Stimulated activated naive B cell treated with anti-CD40 and anti-IgM and Interleukin-4, amounts not matched to agents 10 μg/mL and 1 μg/mL and 100 μg/mL, for 72 hours (primary cell): Measurements from ENCODE around the gene BMPR1A.
"Not testable (repeated sequence)": the region's sequence is repeated elsewhere in the genome, so short reads cannot be mapped to it uniquely, and the experiment has no call there.

Source experiments
- ATAC-seq, 2 donors: fragments of 150-1000 bp; cut with Tn5 transposase; replicated peaks; 2 replicates each; pipeline ENCODE4 v1.10.0; 2021; ENCODE audit warnings: moderate library complexity in 1 of 2
- DNase-seq: peaks from one replicate; pipeline ENCODE4 v3.0.0; 2021
- H3K27ac Mint-ChIP-seq: one replicate; pipeline ENCODE4 v1.8.0; 2022; ENCODE audit warnings: mild to moderate bottlenecking, mixed read lengths
- H3K27me3 Mint-ChIP-seq, 2 donors: one replicate each; pipeline ENCODE4 v1.8.0; 2022; ENCODE audit warnings: mixed read lengths in 2 of 2
- H3K36me3 Mint-ChIP-seq, 2 donors: one replicate each; pipeline ENCODE4 v1.8.0; 2022; ENCODE audit warnings: mixed read lengths in 2 of 2, mild to moderate bottlenecking in 1 of 2
- H3K4me1 Mint-ChIP-seq, 2 donors: one replicate each; pipeline ENCODE4 v1.8.0; 2022; ENCODE audit warnings: mixed read lengths in 2 of 2, mild to moderate bottlenecking in 1 of 2
- H3K4me3 Mint-ChIP-seq, 2 donors: one replicate each; pipeline ENCODE4 v1.8.0; 2022; ENCODE audit warnings: mild to moderate bottlenecking in 2 of 2, mixed read lengths in 2 of 2, moderate library complexity in 1 of 2
- H3K9me3 Mint-ChIP-seq, 2 donors: one replicate each; pipeline ENCODE4 v1.8.0; 2022; ENCODE audit warnings: mixed read lengths in 2 of 2, mild to moderate bottlenecking in 1 of 2

BMPR1A gene

DNA sequence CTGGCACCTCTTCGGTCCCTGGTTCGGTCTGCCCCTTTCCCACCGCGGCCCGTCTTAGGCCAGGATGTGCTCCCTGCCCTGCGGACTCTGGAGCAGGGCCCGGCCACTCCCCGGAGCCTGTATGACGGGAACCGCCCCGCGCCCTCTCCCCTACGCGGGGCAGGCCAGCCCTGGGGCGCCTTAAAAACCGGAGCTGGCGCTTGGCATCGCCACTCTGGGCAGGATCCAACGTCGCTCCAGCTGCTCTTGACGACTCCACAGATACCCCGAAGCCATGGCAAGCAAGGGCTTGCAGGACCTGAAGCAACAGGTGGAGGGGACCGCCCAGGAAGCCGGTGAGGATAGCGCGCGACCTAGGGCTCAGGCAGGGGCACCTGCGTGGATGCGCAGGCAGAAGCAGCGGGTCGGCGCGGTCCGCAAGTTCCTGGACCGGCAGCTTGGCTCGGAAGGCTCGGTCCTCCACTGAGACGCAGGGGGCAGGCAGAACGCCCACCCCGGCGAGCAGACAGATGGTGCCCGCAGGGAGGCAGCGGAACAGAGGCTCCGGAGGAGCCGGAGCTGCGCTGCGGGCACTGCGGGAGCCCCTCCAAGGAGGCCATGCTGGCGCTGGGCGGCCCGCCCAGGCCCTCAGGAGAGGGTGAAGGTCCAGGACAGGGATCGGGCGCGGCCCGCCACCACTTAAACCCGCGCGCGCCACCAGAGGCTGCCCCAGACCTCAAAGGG is 212.0 kb downstream of the BMPR1A start, which contains the start of gene ADIRF:
TSS of gene ADIRF (plus strand) at position 212 of the 723 bp plus-strand sequence. CDS start at position 275, 63 bp downstream.
- Mint-ChIP-seq H3K9me3 (no peaks in the 10 kb centered on the region), H3K27ac (peak within 1 kb of the TSS; percentile 25), H3K36me3 (no peaks in the 10 kb centered on the region), H3K4me1 (peaks cover 28 to 41% of the 10 kb centered on the region in 2 donors), H3K4me3 (peak within 1 kb of the TSS in 1 of 2 donors; percentile 50), H3K27me3 (peaks cover 10 to 16% of the 10 kb centered on the region in 2 donors)
- ATAC-seq, result no peak
- DNase-seq, result no peak

DNA sequence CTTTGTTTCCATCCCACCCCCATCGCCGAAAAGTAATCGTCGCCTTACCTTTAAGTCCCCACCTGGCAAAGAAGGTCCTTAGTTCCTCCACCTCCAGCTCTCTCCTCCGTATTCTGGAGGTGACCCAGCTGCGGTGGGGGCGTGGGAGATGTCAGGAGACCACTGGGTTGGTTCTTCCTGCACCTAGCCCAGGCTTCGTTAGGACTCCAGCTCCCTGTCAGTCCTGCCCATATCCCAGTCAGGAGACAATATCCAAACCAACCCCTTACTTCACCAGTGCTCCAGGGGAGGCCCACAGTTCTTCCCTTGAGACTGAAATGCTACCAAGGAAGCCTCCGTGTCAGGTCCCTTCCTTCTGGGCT is 212.6 kb downstream of the BMPR1A start:
- no peak for DNase-seq
- Mint-ChIP-seq H3K9me3 (no peaks in the 10 kb centered on the region), H3K4me3 (peak overlapping the region in 1 of 2 donors; percentile 32), H3K27me3 (peaks cover 10 to 16% of the 10 kb centered on the region in 2 donors), H3K27ac (no peak overlapping the region), H3K4me1 (peaks cover 28 to 41% of the 10 kb centered on the region in 2 donors), H3K36me3 (no peaks in the 10 kb centered on the region)
- no peak for ATAC-seq

DNA sequence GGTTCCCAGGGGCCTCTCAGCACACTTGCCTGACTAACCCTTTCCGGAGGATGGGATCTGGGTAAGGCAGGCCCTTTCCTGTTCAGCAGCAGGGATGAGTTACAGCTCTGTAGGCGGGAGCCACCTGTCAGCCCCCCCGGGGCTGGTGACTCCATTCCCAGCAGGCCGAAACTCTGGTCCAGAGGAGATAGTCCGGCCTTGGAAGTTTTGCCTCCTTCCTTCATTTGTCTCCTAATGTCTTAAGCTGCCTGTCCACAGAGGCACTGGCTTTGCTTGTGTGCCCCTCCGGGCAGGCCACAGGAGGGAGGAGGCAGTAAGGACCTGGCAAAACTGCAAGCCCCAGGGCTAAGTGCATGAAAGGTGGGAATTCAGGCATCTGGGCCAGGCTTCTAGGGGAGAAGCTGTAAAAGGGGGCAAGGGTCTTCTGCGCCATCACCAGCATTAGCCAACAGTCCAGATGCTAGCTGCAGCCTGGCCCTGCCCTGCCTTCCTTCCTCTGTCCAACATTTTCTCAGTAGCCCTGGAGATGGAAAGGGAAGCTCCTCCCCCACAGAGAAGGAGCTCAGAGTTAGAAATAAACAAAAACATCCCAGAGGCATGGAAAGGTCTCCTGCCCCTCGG is 213.1 kb downstream of the BMPR1A start:
- peaks cover 28 to 41% of the 10 kb centered on the region in 2 donors for H3K4me1 Mint-ChIP-seq
- no peaks in the 10 kb centered on the region for H3K36me3 Mint-ChIP-seq
- H3K27me3 Mint-ChIP-seq, result peaks cover 10 to 16% of the 10 kb centered on the region in 2 donors
- H3K9me3 Mint-ChIP-seq, result no peaks in the 10 kb centered on the region
- H3K27ac Mint-ChIP-seq, result no peak overlapping the region
- peak overlapping the region in 1 of 2 donors; percentile 21 for H3K4me3 Mint-ChIP-seq
- ATAC-seq (no peak), DNase-seq (no peak)

DNA sequence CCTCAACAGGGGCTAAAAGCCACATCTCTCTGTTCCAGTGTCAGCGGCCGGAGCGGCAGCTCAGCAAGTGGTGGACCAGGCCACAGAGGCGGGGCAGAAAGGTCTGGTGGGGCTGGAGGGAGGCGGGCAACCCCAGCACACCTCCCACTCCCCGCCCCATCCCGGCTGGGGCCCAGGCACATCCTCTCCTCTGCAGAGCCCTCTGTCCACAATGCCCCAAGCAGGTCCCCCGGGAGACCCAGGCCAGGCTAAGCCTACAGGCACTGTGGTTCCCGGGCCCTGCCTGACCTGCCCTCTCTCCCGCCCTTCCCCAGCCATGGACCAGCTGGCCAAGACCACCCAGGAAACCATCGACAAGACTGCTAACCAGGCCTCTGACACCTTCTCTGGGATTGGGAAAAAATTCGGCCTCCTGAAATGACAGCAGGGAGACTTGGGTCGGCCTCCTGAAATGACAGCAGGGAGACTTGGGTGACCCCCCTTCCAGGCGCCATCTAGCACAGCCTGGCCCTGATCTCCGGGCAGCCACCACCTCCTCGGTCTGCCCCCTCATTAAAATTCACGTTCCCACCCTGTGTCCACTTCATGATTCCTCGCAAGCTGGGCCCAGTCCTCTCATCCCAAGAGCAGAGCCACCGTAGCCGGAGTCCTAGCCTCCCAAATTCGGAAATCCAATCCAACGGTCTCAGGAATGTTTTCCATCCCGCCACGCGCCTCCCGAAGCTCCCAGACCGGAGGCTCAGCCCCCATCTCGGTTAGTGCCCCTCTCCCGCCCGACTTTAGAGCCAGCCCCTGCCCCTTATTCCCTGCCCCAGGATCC is 214.0 kb downstream of the BMPR1A start:
- ATAC-seq (no peak), DNase-seq (no peak)
- peak overlapping the region; percentile 91 for H3K27ac Mint-ChIP-seq
- peak overlapping the region; percentile 85 to 86 for H3K4me3 Mint-ChIP-seq
- no peaks in the 10 kb centered on the region for H3K9me3 Mint-ChIP-seq
- H3K27me3 Mint-ChIP-seq, result peaks cover 10 to 16% of the 10 kb centered on the region in 2 donors
- peaks cover 26 to 37% of the 10 kb centered on the region in 2 donors for H3K4me1 Mint-ChIP-seq
- no peaks in the 10 kb centered on the region for H3K36me3 Mint-ChIP-seq

DNA sequence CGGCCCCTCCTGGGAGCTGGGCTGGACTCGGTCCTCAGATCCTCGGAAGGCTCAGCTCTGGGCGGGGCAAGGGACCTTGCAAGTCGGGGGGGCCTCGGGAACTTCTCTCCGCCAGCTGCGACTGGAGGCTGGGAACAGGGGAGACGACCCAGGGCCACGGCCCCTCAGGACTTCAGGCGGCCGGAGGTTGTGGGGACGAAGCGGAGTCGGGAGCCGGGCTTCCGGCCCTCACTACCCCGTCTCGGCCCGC is 214.5 kb downstream of the BMPR1A start:
- Mint-ChIP-seq H3K36me3 (no peaks in the 10 kb centered on the region), H3K4me3 (peak overlapping the region; percentile 85 to 86), H3K4me1 (peaks cover 21 to 32% of the 10 kb centered on the region in 2 donors), H3K27me3 (peaks cover 10 to 16% of the 10 kb centered on the region in 2 donors), H3K9me3 (no peaks in the 10 kb centered on the region), H3K27ac (peak overlapping the region; percentile 91)
- no peak for ATAC-seq
- DNase-seq, result no peak

DNA sequence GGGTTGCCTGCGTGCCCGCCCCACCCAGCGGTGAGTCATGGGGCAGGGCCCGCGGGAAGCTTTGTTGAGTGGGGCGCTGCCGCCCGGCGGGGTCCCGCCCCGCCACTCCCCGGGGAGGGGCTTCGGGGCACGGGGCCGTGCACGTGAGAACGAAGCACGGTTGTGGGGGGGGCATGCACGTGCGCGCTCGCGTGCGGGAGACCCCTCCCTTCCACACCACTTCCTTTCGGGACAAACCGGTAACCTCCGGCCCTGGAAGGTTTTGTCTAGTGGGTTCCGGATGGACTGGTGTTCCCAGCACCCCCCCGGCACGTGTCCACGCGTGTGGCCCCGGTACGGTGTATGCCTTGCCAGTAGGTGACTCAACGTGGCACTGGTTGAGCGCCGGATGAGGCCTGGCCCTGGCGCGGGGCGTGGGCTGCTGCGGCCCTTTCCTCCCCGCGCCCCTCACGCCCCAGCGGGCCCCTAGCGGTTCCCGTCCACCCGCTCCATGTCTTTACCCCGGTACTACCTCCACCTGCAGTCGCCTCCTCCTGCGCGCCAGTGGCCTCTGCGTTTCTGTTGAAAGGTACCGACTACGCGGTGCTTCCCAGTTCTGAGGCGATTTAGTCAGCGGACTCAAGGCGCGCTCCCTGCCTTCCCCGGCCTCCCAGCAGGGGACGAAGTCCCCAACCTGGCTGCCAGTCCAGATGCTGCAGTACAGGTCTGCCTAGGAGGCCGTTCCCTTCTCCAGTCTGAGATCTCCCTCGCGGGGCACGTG is 215.0 kb downstream of the BMPR1A start:
- peak overlapping the region; percentile 91 for H3K27ac Mint-ChIP-seq
- DNase-seq, result peak; percentile 76
- H3K27me3 Mint-ChIP-seq, result peaks cover 10 to 16% of the 10 kb centered on the region in 2 donors
- H3K4me3 Mint-ChIP-seq, result peak overlapping the region; percentile 86 to 90
- peak; percentile 84 to 86 for ATAC-seq
- H3K9me3 Mint-ChIP-seq, result no peaks in the 10 kb centered on the region
- H3K36me3 Mint-ChIP-seq, result no peaks in the 10 kb centered on the region
- peaks cover 16 to 27% of the 10 kb centered on the region in 2 donors for H3K4me1 Mint-ChIP-seq

DNA sequence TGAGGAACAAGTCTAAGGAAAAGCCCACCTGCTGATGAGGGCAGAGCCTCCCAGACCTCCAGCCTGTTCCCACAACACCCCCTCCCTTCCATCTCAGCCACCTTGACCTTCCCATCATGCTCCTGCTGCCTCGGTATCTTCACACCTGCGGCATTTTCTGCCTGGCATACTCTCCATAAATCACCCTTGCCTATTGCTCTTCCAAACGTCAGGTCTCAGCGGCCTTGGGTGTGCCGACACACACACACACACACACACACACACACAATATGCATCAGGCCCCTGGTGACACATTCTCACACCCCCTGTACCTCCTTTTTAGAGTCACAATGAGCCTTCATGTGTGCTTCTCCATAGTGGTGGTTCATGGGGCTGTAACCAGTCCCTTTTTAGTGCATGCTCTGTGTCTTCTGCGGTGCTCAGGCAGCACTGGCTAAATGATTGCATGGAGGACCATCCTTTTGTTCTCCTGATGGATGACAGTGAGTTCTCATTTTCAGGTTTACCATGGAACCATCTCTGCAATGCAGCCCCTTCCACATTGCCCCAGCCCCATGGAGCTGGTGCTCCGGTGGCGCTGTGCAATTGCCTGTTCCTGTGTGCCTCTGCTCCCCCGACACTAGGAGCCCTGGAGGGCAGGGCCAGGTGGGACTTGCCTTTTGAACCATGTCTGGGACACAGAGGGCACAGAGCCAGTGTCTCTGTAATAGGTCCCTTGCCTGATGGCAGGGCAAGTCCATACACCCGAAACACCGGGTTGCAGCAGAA is 216.4 kb downstream of the BMPR1A start:
- Mint-ChIP-seq H3K27me3 (peaks cover 10 to 16% of the 10 kb centered on the region in 2 donors), H3K9me3 (no peaks in the 10 kb centered on the region), H3K36me3 (no peaks in the 10 kb centered on the region), H3K27ac (no peak overlapping the region), H3K4me3 (peak overlapping the region; percentile 13 to 21), H3K4me1 (peaks cover 12 to 17% of the 10 kb centered on the region in 2 donors)
- DNase-seq (no peak), ATAC-seq (no peak)

DNA sequence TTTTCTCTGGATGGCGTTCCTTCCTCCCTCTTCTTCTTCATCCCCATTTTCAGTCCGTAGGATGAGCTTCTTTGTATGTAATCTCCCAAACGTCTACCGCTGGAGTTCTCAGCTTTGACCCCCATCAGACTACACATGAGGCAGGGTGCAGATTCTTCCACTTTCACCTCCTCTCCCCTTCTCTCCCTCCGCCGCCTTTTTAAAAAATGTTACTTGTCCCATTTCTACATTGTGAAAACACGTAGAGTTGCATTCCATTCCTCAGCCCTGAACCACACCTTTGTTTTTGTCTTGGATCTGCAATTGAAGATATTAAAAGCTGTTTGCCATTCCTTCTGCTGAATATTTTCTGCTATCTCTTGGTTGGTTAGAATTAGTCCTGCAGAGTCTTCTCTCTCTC is 218.1 kb downstream of the BMPR1A start:
- no peaks in the 10 kb centered on the region for H3K36me3 Mint-ChIP-seq
- no peak overlapping the region for H3K4me3 Mint-ChIP-seq
- ATAC-seq (no peak), DNase-seq (no peak)
- H3K4me1 Mint-ChIP-seq, result peaks cover 11 to 12% of the 10 kb centered on the region in 2 donors
- H3K27me3 Mint-ChIP-seq, result peaks cover 0 to 14% of the 10 kb centered on the region in 2 donors
- no peaks in the 10 kb centered on the region for H3K9me3 Mint-ChIP-seq
- H3K27ac Mint-ChIP-seq, result no peak overlapping the region

DNA sequence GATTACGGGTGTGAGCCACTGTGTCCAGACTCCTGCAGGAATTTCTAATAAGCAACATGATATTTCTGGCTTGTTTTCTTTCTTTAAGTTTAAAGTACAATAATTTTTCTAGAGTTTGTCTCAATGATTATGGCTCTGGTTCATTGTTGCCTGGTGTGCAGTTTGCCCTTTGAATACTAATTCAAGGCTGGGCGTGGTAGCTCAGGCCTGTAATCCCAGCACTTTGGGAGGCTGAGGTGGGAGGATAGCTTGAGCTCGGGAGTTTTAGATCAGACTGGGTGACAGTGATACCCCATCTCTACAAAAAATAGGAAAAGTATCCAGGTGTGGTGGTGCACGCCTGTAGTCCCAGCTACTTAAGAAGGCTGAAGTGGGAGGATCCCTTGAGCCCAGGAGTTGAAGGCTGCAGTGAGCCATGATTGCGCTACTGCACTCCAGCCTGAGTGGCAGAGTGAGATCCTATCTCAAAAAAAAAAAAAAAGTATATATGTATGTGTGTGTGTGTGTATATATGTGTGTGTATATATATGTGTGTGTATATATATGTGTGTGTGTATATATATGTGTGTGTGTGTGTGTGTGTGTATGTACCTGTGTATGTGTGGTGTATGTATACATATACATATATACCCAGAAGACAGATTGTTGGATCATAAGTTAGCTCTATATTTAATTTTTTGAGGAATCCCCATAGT is 220.1 kb downstream of the BMPR1A start:
- Mint-ChIP-seq H3K36me3 (no peaks in the 10 kb centered on the region), H3K4me1 (peaks cover 5 to 10% of the 10 kb centered on the region in 2 donors), H3K27me3 (peaks cover 6 to 22% of the 10 kb centered on the region in 2 donors), H3K4me3 (no peak overlapping the region), H3K27ac (no peak overlapping the region), H3K9me3 (no peaks in the 10 kb centered on the region)
- ATAC-seq, result no peak
- DNase-seq, result no peak

DNA sequence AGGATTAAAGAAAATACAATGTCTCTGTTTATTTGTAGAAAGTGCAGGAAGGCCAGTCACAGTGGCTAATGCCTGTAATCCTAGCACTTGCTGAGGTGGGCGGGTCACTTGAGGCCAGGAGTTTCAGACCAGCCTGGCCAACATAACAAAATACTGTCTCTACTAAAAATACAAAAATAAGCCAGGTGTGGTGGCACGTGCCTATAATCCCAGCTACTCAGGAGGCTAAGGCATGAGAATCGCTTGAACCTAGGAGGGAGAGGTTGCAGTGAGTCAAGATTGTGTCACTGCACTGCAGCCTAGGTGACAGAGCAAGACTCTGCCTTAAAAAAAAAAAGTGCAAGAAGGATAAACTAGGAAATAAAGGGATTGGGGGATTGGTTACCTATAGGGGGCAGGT is 222.0 kb downstream of the BMPR1A start:
- ATAC-seq, DNase-seq, H3K4me1 Mint-ChIP-seq, H3K9me3 Mint-ChIP-seq, H3K27ac Mint-ChIP-seq, H3K36me3 Mint-ChIP-seq, H3K4me3 Mint-ChIP-seq: not testable (repeated sequence)
- H3K27me3 Mint-ChIP-seq, result peaks cover 6 to 13% of the 10 kb centered on the region in 2 donors

DNA sequence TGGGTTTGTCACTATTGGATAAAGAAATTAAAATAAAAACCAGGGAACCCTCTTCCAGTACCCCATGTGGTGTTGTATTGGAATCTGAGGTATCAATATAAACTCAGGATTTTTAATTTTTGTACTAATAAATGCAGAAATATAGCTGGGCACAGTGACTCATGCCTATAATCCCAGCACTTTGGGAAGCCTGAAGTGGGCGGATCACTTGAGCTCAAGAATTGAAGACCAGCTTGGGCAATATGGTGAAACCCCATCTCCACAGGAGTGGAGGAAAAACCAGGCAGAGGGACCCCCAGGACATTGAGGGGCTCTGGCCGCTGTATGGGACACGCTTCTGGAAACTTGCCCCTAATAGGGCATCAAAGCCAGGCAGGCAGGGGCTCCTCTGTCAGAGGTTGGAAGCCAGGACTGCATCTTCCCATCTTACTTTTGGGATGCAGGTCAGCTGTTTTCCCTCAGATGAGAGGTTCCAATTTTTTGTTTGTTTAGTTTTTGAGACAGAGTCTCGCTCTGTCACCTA is 222.9 kb downstream of the BMPR1A start:
- Mint-ChIP-seq H3K27me3 (peaks cover 6 to 13% of the 10 kb centered on the region in 2 donors), H3K4me1 (no peaks in the 10 kb centered on the region), H3K4me3 (no peak overlapping the region), H3K9me3 (no peaks in the 10 kb centered on the region), H3K36me3 (no peaks in the 10 kb centered on the region), H3K27ac (no peak overlapping the region)
- no peak for DNase-seq
- ATAC-seq, result no peak

DNA sequence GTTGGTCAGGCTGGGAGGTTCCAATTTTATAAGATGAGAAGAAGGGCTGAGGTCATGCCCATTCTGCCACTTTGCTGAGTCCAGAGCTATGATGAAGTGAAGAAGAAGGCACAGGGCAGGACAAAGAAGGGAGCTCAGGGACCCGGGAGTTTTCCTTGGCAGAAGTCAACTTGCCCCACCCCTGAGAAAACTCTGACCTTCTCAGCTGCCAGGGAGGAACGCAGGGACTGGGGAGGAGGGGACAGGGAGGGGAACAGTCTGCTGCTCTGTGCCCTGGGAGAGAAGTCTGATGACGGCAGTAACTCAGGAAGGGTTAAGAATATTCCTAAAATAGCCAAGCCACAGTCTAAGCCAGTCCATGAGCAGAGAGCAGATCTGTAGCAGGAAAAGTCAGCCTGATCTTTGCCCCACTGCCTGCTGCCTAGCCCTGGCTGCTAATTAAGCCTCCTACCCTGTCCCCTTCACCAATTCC is 223.6 kb downstream of the BMPR1A start:
- Mint-ChIP-seq H3K4me1 (no peaks in the 10 kb centered on the region), H3K27ac (no peak overlapping the region), H3K36me3 (no peaks in the 10 kb centered on the region), H3K27me3 (peaks cover 6 to 13% of the 10 kb centered on the region in 2 donors), H3K9me3 (no peaks in the 10 kb centered on the region), H3K4me3 (no peak overlapping the region)
- DNase-seq (no peak), ATAC-seq (no peak)

DNA sequence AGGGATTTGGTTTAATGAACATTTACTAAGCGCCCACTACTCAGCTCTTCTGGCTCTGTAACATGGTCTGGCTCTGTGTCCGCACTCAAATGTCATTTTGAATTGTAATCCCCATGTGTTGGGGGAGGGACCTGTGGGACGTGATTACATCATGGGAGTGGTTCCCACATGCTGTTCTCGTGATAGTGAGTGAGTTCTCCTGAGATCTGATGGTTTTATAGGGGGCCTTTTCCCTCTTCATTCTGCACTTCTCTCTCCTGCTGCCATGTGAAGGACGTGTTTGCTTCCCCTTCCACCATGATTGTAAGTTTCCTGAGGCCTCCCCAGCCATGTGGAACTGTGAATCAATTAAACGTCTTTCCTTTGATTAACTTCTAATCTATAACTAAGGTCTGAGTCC is 224.6 kb downstream of the BMPR1A start:
- ATAC-seq, H3K4me1 Mint-ChIP-seq, DNase-seq, H3K4me3 Mint-ChIP-seq, H3K36me3 Mint-ChIP-seq, H3K27ac Mint-ChIP-seq, H3K9me3 Mint-ChIP-seq: not testable (repeated sequence)
- H3K27me3 Mint-ChIP-seq, result peaks cover 11 to 14% of the 10 kb centered on the region in 2 donors
